ENCODE measurements around the gene XPO5. TPM values are rescaled to one million over a fixed set of nuclear protein-coding genes. Genes with fewer than 3 reads are reported as not detected.
A peak's percentile ranks its signal among the peaks of the same experiment; 100 is the strongest.

XPO5 gene
- total RNA-seq, 4 donors from 2014 or later: 24.1 to 49.8 (median 29.0) TPM

DNA sequence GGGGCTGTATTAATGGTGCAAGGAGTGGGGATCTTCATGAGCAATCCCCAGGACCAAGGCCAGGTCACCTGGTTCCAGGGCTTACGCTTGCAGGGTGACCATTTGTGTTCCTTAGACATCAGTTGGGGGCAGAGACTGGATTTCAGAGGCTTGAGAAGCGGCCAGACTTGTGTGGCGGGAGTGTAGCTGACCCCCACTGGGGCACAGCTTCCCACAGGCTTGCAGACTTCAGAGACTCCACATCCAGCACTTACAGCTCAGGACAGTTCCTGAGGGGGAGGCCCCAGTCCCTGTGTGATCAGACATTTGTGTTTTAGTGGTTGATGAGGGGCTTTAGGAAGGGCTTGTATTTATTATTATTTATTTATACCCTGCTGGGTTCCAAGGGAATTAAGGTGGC is 83.2 kb downstream of the XPO5 start:
- no peak overlapping the region for H3K4me3 ChIP-seq
- H3K9me3 ChIP-seq: no peaks in the 10 kb centered on the region
- 47% methylated on average over 3 of the region's 3 CpGs for WGBS
- H3K36me3 ChIP-seq: no peaks in the 10 kb centered on the region
- no peaks in the 10 kb centered on the region for H3K27me3 ChIP-seq
- TF ChIP-seq EP300 (IDR thresholded peaks at IDR 0.05): no peak
- peaks cover 82% of the 10 kb centered on the region for H3K4me1 ChIP-seq
- no peak for DNase-seq (ENCODE audit: low spot score in 2 of 2)
- H3K27ac ChIP-seq: no peak overlapping the region

DNA sequence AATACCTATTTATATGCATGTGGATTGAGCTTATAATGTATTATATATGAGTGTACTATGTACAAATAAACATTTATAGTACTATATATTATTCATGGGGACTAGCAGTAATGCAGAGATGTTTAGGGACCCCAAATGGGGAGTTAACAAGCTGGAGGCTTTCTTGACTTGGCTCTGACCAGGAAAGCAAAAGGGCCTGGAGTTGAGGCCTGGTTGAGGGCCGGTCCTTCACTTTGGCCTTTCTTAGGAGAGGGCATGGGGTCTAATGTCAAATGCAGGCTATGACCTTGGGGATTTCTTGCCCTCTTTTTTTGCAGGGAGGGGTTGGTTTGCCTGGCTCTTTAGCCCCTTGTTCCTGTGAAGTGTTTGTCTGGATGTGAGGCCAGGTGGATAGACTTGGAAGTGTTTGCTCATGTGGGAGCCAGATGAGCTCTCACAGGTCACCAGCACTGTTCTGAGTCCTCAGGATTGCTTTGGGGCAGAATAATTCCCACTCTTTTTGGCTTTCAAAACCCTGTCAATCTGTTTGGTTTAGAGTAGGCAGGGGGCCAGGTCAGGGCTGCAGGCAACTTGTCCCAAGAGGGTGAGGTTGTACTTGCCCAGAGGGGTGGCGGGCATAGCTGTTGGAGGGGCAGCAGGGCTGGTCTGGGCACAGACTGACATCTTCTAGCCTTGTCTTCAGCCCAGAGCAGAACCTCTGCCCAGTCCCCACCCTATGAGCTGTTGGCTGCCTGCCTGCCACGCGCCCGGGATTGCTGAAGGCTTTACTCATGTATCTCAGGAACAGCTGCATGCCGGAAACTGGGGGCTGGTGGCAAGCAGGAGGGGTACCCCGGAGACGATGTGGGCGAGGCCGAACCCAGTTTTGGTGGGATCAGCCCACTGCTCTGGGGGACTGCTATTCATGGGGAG is 83.8 kb downstream of the XPO5 start:
- no peak overlapping the region for H3K27ac ChIP-seq
- TF ChIP-seq POLR2A (IDR thresholded peaks at IDR 0.05) (no peak), POLR2AphosphoS5 (IDR thresholded peaks at IDR 0.05) (no peak), EP300 (IDR thresholded peaks at IDR 0.05) (no peak)
- TF ChIP-seq, protein P1, sequence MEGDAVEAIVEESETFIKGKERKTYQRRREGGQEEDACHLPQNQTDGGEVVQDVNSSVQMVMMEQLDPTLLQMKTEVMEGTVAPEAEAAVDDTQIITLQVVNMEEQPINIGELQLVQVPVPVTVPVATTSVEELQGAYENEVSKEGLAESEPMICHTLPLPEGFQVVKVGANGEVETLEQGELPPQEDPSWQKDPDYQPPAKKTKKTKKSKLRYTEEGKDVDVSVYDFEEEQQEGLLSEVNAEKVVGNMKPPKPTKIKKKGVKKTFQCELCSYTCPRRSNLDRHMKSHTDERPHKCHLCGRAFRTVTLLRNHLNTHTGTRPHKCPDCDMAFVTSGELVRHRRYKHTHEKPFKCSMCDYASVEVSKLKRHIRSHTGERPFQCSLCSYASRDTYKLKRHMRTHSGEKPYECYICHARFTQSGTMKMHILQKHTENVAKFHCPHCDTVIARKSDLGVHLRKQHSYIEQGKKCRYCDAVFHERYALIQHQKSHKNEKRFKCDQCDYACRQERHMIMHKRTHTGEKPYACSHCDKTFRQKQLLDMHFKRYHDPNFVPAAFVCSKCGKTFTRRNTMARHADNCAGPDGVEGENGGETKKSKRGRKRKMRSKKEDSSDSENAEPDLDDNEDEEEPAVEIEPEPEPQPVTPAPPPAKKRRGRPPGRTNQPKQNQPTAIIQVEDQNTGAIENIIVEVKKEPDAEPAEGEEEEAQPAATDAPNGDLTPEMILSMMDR (IDR thresholded peaks at IDR 0.05): no peak
- DNase-seq (ENCODE audit: low spot score in 2 of 2): peak in 1 of 2 donors; percentile 88
- WGBS: 19% methylated on average over 8 of the region's 10 CpGs
- no peaks in the 10 kb centered on the region for H3K36me3 ChIP-seq
- H3K27me3 ChIP-seq: no peaks in the 10 kb centered on the region
- H3K4me1 ChIP-seq: peaks cover 75% of the 10 kb centered on the region
- no peaks in the 10 kb centered on the region for H3K9me3 ChIP-seq
- no peak overlapping the region for H3K4me3 ChIP-seq

DNA sequence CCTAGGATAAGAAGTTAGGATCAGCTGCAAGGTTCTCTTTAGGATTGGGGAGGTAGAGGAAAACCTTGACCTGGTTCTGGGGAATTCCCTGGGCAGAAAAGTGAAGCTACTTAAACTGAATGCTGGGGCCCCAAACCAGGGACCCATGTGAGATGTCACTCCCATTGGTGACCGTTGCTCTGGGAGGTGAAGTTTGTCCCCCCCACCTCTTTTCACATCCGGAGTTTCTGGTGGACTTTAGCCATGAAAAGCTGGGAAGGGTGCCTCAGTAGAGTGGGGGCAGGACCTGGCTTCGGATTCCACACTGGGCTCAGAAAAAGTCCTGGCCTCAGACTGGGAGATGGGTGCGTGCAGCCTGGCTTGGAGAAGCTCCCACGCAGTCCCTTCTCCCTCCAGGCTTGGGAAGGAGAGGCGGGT is 85.3 kb downstream of the XPO5 start:
- Histone ChIP-seq H3K4me1 (peaks cover 61% of the 10 kb centered on the region), H3K9me3 (no peaks in the 10 kb centered on the region), H3K4me3 (no peak overlapping the region), H3K36me3 (no peaks in the 10 kb centered on the region), H3K27me3 (no peaks in the 10 kb centered on the region), H3K27ac (no peak overlapping the region)
- no peak for DNase-seq (ENCODE audit: low spot score in 2 of 2)
- no peak for TF ChIP-seq POLR2AphosphoS5 (IDR thresholded peaks at IDR 0.05)
- TF ChIP-seq, protein P1 (IDR thresholded peaks at IDR 0.05): no peak
- no peak for TF ChIP-seq POLR2A (IDR thresholded peaks at IDR 0.05)
- no peak for TF ChIP-seq EP300 (IDR thresholded peaks at IDR 0.05)
- WGBS: 51% methylated on average over 6 of the region's 6 CpGs

DNA sequence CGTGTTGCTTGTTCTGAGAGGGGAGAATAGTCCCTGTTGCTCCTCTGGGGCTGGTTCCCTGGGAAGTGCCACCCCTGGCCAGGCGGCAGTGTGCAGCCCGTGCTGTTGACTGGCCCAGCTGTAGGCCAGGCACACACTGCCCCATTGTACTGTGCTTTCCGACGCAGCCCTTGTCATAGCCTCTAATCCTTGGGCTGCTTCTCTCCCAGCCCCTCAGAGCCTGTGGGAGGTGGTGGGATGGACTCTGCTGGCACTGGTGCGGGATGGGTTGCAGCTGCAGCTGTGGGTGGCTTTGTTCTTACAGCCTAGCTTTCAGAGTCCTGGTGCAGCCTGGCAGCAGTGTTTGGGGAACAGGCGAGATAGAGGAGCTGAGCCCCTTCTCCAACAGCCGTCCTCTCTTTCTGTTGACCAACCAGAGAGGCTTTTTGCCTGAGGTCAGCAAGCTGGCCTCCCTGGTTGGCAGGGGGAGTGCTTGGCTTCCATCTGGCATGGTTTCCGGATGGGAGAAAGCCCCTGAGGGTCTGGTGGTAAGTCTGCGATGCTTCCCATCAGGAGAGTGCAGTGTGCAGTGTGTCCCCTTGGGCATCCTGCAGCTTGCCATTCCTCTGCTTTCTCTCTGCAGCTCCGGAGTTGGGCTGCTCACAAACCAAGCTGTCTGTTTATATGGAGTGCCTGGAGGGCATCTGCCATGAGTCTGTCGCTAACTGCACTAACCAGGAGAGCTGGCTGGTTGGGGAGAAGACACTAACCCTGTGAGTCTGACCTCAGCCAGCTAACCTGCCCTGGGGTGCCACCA is 86.4 kb downstream of the XPO5 start:
- Histone ChIP-seq H3K4me3 (no peak overlapping the region), H3K4me1 (peaks cover 50% of the 10 kb centered on the region), H3K9me3 (no peaks in the 10 kb centered on the region), H3K27me3 (no peaks in the 10 kb centered on the region), H3K36me3 (no peaks in the 10 kb centered on the region), H3K27ac (no peak overlapping the region)
- 56% methylated on average over 6 of the region's 12 CpGs for WGBS
- TF ChIP-seq, protein P1 (IDR thresholded peaks at IDR 0.05): no peak
- TF ChIP-seq EP300 (IDR thresholded peaks at IDR 0.05) (no peak), POLR2AphosphoS5 (IDR thresholded peaks at IDR 0.05) (no peak), POLR2A (IDR thresholded peaks at IDR 0.05) (no peak)
- DNase-seq (ENCODE audit: low spot score in 2 of 2): no peak

DNA sequence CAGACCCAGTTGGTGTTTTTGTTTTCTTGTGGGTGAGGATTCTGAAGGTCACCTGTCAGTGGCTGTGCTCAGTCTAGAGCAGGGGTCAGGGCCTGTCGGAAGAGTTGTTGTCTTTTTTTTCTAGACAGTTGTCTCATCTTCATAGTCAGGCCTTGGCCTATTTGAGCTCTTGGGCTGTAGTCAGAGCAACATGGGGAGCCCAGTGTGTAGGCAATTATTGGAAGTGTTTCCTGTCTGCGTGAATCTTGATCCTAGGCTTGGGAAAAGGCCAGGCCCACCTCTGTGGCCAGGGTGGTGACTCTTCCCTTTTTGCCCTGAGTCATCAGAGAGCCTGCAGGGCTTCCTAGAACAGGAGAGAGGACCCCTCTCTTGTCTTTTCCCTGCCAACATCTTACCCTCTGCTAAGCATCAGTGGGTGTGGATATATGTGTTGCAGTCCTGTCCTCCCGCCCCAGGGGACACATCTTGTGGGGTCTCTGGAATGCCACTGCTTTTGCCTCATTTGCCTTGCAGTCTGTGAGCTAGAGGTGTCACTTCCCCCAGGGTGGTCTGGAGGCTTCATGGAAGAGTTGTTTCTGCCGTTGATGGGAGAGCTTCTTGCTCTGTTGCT is 87.1 kb downstream of the XPO5 start:
- 74% methylated on average over 3 of the region's 4 CpGs for WGBS
- TF ChIP-seq POLR2A (IDR thresholded peaks at IDR 0.05) (no peak), POLR2AphosphoS5 (IDR thresholded peaks at IDR 0.05) (no peak)
- Histone ChIP-seq H3K27ac (no peak overlapping the region), H3K4me3 (no peak overlapping the region), H3K27me3 (no peaks in the 10 kb centered on the region), H3K9me3 (no peaks in the 10 kb centered on the region), H3K36me3 (no peaks in the 10 kb centered on the region), H3K4me1 (peaks cover 45% of the 10 kb centered on the region)
- DNase-seq (ENCODE audit: low spot score in 2 of 2): no peak

Data from suprapubic skin (tissue), 4 donors.